Sigmoid colon (tissue), 7 donors: ENCODE data around the gene KCNAB1. TPM values are rescaled to one million over a fixed set of nuclear protein-coding genes. Genes with fewer than 3 reads are reported as not detected.
"Not testable (repeated sequence)": the region's sequence is repeated elsewhere in the genome, so short reads cannot be mapped to it uniquely, and the experiment has no call there.

Experiments
- DNase-seq: peaks from one replicate; pipeline ENCODE4 v3.0.0-alpha.2; 2019
- H3K27ac ChIP-seq, 4 donors: fragments of 200-600 bp; sonication (generic); one replicate each; pipeline ENCODE4 v1.5.1; 2016 to 2019; ENCODE audit warnings: mild to moderate bottlenecking in 1 of 4
- H3K27me3 ChIP-seq, 3 donors: fragments of 200-600 bp; sonication (generic); one replicate each; pipeline ENCODE4 v1.5.1; 2019; ENCODE audit warnings: mild to moderate bottlenecking in 1 of 3
- H3K36me3 ChIP-seq, 4 donors: fragments of 200-600 bp; sonication (generic); one replicate each; pipeline ENCODE4 v1.5.1; 2016 to 2019
- H3K4me1 ChIP-seq, 4 donors: fragments of 200-600 bp; sonication (generic); one replicate each; pipeline ENCODE4 v1.5.1; 2017 to 2019
- H3K4me3 ChIP-seq, 4 donors: fragments of 200-600 bp; sonication (generic); one replicate each; pipeline ENCODE4 v1.5.1; 2017 to 2019; ENCODE audit warnings: mild to moderate bottlenecking in 2 of 4, moderate library complexity in 1 of 4
- H3K9me3 ChIP-seq, 4 donors: fragments of 200-600 bp in 3 of 4; sonication (generic) in 3 of 4; one replicate each; pipeline versions ENCODE4 v1.5.1 to v1.6.1; 2013 to 2019
- CTCF ChIP-seq, 4 experiments: fragments of 450-650 bp in 3 of 4; fragments of 200-600 bp in 1 of 4; IDR thresholded peaks; one replicate each; pipeline ENCODE4 v1.5.1; 2016 to 2019; ENCODE audit warnings: antibody characterized with exemption in 4 of 4, mild to moderate bottlenecking in 3 of 4, moderate library complexity in 2 of 4
- EP300 ChIP-seq, 4 donors: sonication (generic); formaldehyde crosslinking; IDR thresholded peaks; one replicate each; pipeline ENCODE4 v1.6.1; 2017; ENCODE audit warnings: antibody characterized with exemption in 4 of 4
- POLR2A ChIP-seq, 2 donors: fragments of 450-650 bp; IDR thresholded peaks; one replicate each; pipeline ENCODE4 v1.6.1; 2016; ENCODE audit warnings: antibody characterized with exemption in 2 of 2, mild to moderate bottlenecking in 2 of 2, moderate library complexity in 2 of 2
- POLR2AphosphoS5 ChIP-seq, 4 donors: sonication (generic); formaldehyde crosslinking; IDR thresholded peaks; one replicate each; pipeline ENCODE4 v1.6.1; 2017; ENCODE audit warnings: antibody characterized with exemption in 4 of 4
- WGBS, 2 donors: extraction: QIAGEN DNeasy Blood & Tissue Kit; methylation state at CpG; one replicate each; pipeline ENCODE4 v1.1.7; 2013; 5-methylcytosine and 5-hydroxymethylcytosine counted together
- intact Hi-C: fragments of 100-400 bp; cut with DNase I; formaldehyde crosslinking; loops from one replicate; pipeline ENCODE4 v1.15.1; 2023
- polyA plus RNA-seq, 3 donors: library from polyadenylated mRNA; stranded (reverse); fragments of 200-250 nt; gene quantifications; one replicate each; pipeline ENCODE4 v1.2.3, GENCODE V29; 2013
- total RNA-seq, 4 donors: library from RNA; depleted of rRNA; stranded (reverse); fragments of >200 nt; gene quantifications; one replicate each; pipeline ENCODE4 v1.1.0, GENCODE V29; 2016
- donor health status: healthy with polysubstance abuse.
- donor health status: Bipolar disorder and iron deficiency.
- donor health status: healthy.

KCNAB1 gene
- total and polyA plus RNA-seq, 7 donors: 1.2 to 5.0 (median 4.3) TPM; not detected in 2

GRCh38 chr3:156187146-156187769 lies 66.9 kb downstream of the KCNAB1 start:
- no peak for TF ChIP-seq POLR2A (IDR thresholded peaks at IDR 0.05)
- no peak for TF ChIP-seq CTCF (IDR thresholded peaks at IDR 0.05)
- no peak for TF ChIP-seq POLR2AphosphoS5 (IDR thresholded peaks at IDR 0.05)
- no peak for TF ChIP-seq EP300 (IDR thresholded peaks at IDR 0.05)
- Histone ChIP-seq H3K27me3 (no peaks in the 10 kb centered on the region), H3K4me3 (no peak overlapping the region), H3K4me1 (no peaks in the 10 kb centered on the region), H3K27ac (no peak overlapping the region), H3K9me3 (no peaks in the 10 kb centered on the region), H3K36me3 (no peaks in the 10 kb centered on the region)
- intact Hi-C loops: no loop called here
- no peak for DNase-seq
- 93 to 97% methylated on average over 2 of the region's 2 CpGs for WGBS, 2 donors

GRCh38 chr3:156188757-156189156 lies 68.4 kb downstream of the KCNAB1 start:
- no peak overlapping the region for H3K27ac ChIP-seq
- no peaks in the 10 kb centered on the region for H3K27me3 ChIP-seq
- H3K36me3 ChIP-seq: no peaks in the 10 kb centered on the region
- no peak for TF ChIP-seq CTCF (IDR thresholded peaks at IDR 0.05)
- no peak for TF ChIP-seq POLR2AphosphoS5 (IDR thresholded peaks at IDR 0.05)
- no peak for TF ChIP-seq EP300 (IDR thresholded peaks at IDR 0.05)
- no peak for TF ChIP-seq POLR2A (IDR thresholded peaks at IDR 0.05)
- H3K4me3 ChIP-seq: no peak overlapping the region
- intact Hi-C loops: no loop called here
- no peak for DNase-seq
- 86 to 90% methylated on average over 3 of the region's 3 CpGs for WGBS, 2 donors
- H3K4me1 ChIP-seq: no peaks in the 10 kb centered on the region
- H3K9me3 ChIP-seq: no peaks in the 10 kb centered on the region

GRCh38 chr3:156189927-156190326 lies 69.5 kb downstream of the KCNAB1 start:
- WGBS, 2 donors: 79 to 86% methylated on average over 5 of the region's 5 CpGs
- TF ChIP-seq POLR2AphosphoS5 (IDR thresholded peaks at IDR 0.05): no peak
- no peak for TF ChIP-seq POLR2A (IDR thresholded peaks at IDR 0.05)
- TF ChIP-seq CTCF (IDR thresholded peaks at IDR 0.05): no peak
- TF ChIP-seq EP300 (IDR thresholded peaks at IDR 0.05): no peak
- H3K27ac ChIP-seq: no peak overlapping the region
- H3K4me3 ChIP-seq: no peak overlapping the region
- intact Hi-C loops: no loop called here
- H3K36me3 ChIP-seq: no peaks in the 10 kb centered on the region
- DNase-seq: no peak
- H3K4me1 ChIP-seq: no peaks in the 10 kb centered on the region
- H3K27me3 ChIP-seq: no peaks in the 10 kb centered on the region
- no peaks in the 10 kb centered on the region for H3K9me3 ChIP-seq

GRCh38 chr3:156194945-156195344 lies 74.6 kb downstream of the KCNAB1 start:
- H3K4me3 ChIP-seq, H3K9me3 ChIP-seq, DNase-seq, H3K4me1 ChIP-seq, H3K36me3 ChIP-seq, H3K27ac ChIP-seq, intact Hi-C loops, H3K27me3 ChIP-seq: not testable (repeated sequence)
- 92 to 95% methylated on average over 2 of the region's 2 CpGs for WGBS, 2 donors

- H3K27me3 ChIP-seq, H3K4me1 ChIP-seq, H3K36me3 ChIP-seq, DNase-seq, H3K9me3 ChIP-seq, H3K27ac ChIP-seq, H3K4me3 ChIP-seq, intact Hi-C loops: not testable (repeated sequence)
- 68 to 71% methylated on average over 3 of the region's 3 CpGs for WGBS, 2 donors
These were observed 76.8 kb downstream of the KCNAB1 start for GRCh38 chr3:156197152-156197551.
